NCI-H2171 (cell line): ENCODE data around the gene FOXL2.
A peak's percentile ranks its signal among the peaks of the same experiment; 100 is the strongest.
"Not testable (repeated sequence)": the region's sequence is repeated elsewhere in the genome, so short reads cannot be mapped to it uniquely, and the experiment has no call there.

Source experiments
- DNase-seq: peaks from one replicate; lab custom pipeline; 2025; lab: John Stamatoyannopoulos, UW

The FOXL2 gene

GRCh38 chr3:138933068-138933668, 13.8 kb downstream of the FOXL2 start:
- DNase-seq: no peak

DNA sequence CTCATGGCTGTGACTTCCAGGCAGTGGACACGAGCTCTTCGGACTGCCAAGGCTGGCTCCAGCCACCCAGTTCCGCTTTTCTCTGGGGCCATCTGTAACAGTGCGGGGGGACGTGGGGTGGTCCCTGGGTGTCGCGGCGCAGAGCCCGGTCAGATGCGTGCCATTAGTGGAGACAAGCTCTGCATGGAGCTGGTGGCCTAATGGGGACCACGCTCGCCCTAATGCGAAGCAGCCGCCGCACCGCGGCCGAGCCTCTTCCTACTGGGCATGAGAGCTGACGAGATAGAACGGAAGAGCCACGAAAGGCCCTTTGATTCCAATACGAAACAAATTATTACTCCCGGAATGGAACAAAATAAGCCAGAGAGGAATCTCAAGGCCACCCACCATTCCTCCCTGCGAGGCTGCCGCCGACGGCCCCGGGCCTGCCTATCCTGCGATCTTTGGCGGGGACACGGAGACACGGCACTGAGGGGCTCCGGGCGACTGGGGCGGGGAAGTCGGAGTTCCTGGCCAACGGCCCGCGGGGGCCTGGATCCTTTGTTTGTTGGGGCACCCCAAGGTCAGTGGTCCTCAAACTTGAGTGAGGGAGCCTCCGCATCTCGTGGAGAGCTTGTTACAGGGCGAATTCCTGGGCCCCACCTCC, 18.1 kb downstream of the FOXL2 start:
- no peak for DNase-seq

DNA sequence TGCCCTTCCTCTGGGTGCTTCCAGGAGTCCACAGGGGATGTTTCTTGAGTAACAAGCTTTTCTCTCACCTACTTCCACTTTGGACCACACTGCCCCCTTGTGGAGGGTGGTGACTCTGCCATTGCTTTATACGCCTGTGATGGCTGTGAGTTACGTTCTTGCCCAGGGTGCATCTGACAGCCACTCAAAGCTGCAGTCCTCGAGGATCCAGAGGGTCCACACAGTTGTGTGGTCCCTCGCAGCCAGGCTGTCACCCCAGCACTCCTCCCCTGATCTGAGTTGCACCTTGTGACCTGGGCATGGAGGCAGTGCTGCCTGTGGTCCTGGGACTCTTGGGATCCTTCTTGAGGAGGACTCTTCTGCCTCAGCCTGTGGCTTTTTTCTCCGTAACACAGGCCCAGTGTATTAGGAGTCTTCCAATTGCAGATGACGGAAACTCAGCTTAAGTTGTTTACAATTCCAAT, 23.4 kb downstream of the FOXL2 start:
- DNase-seq: peak; percentile 46

GRCh38 chr3:138922400-138922799, 24.5 kb downstream of the FOXL2 start:
- not testable (repeated sequence) for DNase-seq

GRCh38 chr3:138921316-138922292, 25.3 kb downstream of the FOXL2 start:
- DNase-seq: no peak

- DNase-seq: no peak
Observed at GRCh38 chr3:138919325-138919724, 27.6 kb downstream of the FOXL2 start.

DNA sequence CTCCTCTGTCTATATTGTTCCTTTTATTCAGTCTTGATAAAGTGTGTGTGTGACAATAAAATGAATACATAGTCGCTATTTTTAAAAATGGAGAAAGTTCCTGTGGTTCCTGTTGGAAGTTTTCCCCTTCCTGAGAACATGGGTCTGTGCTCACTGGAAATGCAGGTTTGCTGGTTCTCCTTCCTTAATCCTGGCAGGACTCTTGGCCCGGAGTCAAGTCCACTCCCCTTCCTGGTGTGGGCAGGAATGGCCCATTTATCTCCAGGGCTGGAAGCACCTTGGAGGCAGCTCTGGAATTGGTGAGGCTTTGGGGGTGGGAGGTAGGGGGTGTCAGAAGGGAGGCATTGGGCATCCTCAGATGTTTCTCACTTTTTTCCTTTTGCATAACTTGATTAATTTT, 30.1 kb downstream of the FOXL2 start:
- DNase-seq: no peak

GRCh38 chr3:138915503-138916498, 31.1 kb downstream of the FOXL2 start:
- DNase-seq: peak; percentile 84

DNA sequence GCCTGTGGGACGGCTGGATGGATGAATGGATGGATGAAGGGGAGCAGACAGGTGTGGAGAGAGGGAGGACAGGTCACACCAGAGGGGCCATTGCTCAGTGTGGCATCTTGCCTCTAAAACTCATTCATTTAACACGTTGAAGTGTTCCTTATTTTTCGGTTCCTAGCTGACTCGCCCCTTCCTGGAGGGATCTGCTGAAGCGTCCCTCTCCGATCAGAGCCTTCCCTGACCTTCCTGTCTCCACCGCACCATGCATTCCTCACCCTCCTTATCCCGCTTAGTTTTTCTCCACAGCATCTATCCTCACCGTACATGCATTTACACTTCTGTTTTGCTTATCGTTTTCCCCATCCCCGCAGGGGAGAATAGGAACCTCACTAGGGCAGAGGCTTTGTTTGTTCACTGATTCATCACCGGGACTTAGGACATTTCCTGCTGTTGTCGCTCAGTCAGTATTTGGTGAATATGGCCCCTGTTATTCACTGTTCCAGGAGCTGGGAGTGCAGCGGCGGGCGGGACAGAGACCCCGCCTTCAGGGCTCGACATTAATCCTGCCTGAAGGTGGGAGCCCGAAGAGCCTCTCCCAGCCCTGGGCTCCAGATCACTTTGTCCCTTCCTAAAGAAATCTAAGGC, 32.0 kb downstream of the FOXL2 start:
- no peak for DNase-seq

DNA sequence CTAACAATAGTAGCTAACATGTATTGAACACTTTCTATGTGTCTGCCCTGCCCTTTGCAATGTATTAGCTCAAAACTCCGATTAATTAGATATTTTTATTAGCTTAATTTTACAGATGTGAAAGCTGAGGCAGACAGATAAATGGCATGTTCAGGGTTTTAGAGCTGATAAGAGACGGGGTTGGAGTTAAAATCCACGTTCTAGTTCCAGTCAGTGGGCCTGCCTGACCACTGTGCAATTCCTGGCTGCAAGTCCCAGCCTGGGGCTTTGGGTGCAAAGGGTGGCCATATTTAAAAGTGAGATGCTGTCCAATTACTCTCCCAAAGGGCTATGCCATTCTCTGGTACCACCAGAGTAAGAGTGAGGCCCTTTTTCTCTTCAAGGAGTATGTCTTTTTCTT, 33.2 kb downstream of the FOXL2 start:
- no peak for DNase-seq

DNA sequence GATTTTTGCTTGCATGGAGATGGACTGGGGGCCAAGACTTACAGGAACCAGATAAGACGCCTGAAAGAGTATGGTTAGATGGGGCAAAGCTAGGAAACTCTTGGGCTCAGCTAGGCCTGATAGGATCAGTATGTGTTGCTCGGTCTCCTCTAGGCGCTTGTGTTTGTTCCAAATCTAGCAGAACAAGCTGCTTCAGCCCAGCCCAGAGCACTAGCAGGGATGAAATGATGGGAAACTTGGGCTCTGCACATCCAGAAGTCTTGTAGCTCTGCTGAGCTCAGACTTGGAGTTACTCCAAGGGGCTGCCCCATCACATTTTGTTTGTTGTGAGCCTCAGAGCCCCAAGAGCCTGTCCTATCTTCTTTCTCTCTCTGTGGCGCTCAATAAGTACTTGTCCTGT, 34.7 kb downstream of the FOXL2 start:
- DNase-seq: no peak

GRCh38 chr3:138911621-138912020, 35.3 kb downstream of the FOXL2 start:
- DNase-seq: no peak

- DNase-seq: no peak
Observed at GRCh38 chr3:138909904-138910303, 37.0 kb downstream of the FOXL2 start.

DNA sequence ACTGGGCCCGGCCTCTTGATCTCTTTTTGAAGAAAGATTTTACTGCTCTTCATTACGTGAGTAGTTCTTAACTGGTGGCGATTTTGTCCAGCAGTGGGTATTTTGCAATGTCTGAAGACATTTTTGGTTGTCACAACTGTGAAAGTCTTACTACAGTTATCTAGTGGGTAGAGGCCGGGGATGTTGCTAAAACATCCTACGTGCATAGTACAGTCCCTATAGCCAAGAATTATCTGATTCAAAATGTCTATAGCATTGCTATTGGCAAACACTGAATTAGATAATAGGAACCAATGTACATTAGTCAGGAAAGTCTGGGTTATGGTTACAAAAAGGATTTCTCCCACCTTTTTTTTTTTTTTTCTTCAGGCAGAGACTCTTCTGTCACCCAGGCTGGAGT, 38.1 kb downstream of the FOXL2 start:
- no peak for DNase-seq

GRCh38 chr3:138907539-138907938, 39.4 kb downstream of the FOXL2 start:
- no peak for DNase-seq

- DNase-seq: no peak
Observed at GRCh38 chr3:138902171-138902570, 44.8 kb downstream of the FOXL2 start.

GRCh38 chr3:138901567-138901966, 45.4 kb downstream of the FOXL2 start:
- DNase-seq: no peak

GRCh38 chr3:138899351-138899991, 47.5 kb downstream of the FOXL2 start:
- no peak for DNase-seq

GRCh38 chr3:138898708-138899107, 48.2 kb downstream of the FOXL2 start:
- DNase-seq: no peak

GRCh38 chr3:138898301-138898700, 48.6 kb downstream of the FOXL2 start:
- DNase-seq: no peak
